ENCODE measurements around the gene MYRFL. TPM values are rescaled to one million over a fixed set of nuclear protein-coding genes. Genes with fewer than 3 reads are reported as not detected.
A peak's percentile ranks its signal among the peaks of the same experiment; 100 is the strongest.

Gene MYRFL
- total and polyA plus RNA-seq, 9 donors: 0.21 to 0.94 (median 0.41) TPM

GRCh38 chr12:69886715-69887114, 61.7 kb downstream of the MYRFL start:
- no peaks in the 10 kb centered on the region for H3K36me3 ChIP-seq (ENCODE audit: control insufficient read depth, insufficient read depth, low read length)
- no peaks in the 10 kb centered on the region for H3K27me3 ChIP-seq (ENCODE audit: control insufficient read depth, insufficient read depth, low read length)

GRCh38 chr12:69888901-69889300, 63.9 kb downstream of the MYRFL start:
- no peak for DNase-seq
- WGBS (ENCODE audit: insufficient coverage): no CpG with 5 or more reads among the region's 1 CpG
- Histone ChIP-seq H3K9me3 (replicated peaks; ENCODE audit: control insufficient read depth, low read depth, low read length) (no peaks in the 10 kb centered on the region), H3K27me3 (ENCODE audit: control insufficient read depth, insufficient read depth, low read length) (no peaks in the 10 kb centered on the region), H3K36me3 (ENCODE audit: control insufficient read depth, insufficient read depth, low read length) (no peaks in the 10 kb centered on the region), H3K4me1 (ENCODE audit: control insufficient read depth, insufficient read depth, low read length) (peaks cover 15% of the 10 kb centered on the region), H3K4me3 (ENCODE audit: low read length) (no peak overlapping the region), H3K27ac (ENCODE audit: low read length) (no peak overlapping the region)

More at GRCh38 chr12:69886715-69887114, 61.7 kb downstream of the MYRFL start:
- H3K27ac ChIP-seq (ENCODE audit: low read length): no peak overlapping the region
- no peaks in the 10 kb centered on the region for H3K9me3 ChIP-seq (replicated peaks; ENCODE audit: control insufficient read depth, low read depth, low read length)
- H3K4me3 ChIP-seq (ENCODE audit: low read length): no peak overlapping the region
- 86% methylated on average over 2 of the region's 2 CpGs for WGBS (ENCODE audit: insufficient coverage)
- DNase-seq: no peak
- peaks cover 15% of the 10 kb centered on the region for H3K4me1 ChIP-seq (ENCODE audit: control insufficient read depth, insufficient read depth, low read length)

GRCh38 chr12:69894800-69895383, 69.9 kb downstream of the MYRFL start:
- H3K4me3 ChIP-seq (ENCODE audit: low read length): no peak overlapping the region
- H3K27me3 ChIP-seq (ENCODE audit: control insufficient read depth, insufficient read depth, low read length): no peaks in the 10 kb centered on the region
- no peaks in the 10 kb centered on the region for H3K9me3 ChIP-seq (replicated peaks; ENCODE audit: control insufficient read depth, low read depth, low read length)
- WGBS (ENCODE audit: insufficient coverage): 100% methylated on average over 1 of the region's 4 CpGs
- peaks cover 24% of the 10 kb centered on the region for H3K4me1 ChIP-seq (ENCODE audit: control insufficient read depth, insufficient read depth, low read length)
- no peak overlapping the region for H3K27ac ChIP-seq (ENCODE audit: low read length)
- DNase-seq: no peak
- no peaks in the 10 kb centered on the region for H3K36me3 ChIP-seq (ENCODE audit: control insufficient read depth, insufficient read depth, low read length)

- 80% methylated on average over 1 of the region's 4 CpGs for WGBS (ENCODE audit: insufficient coverage)
- peak overlapping the region; percentile 85 for H3K27ac ChIP-seq (ENCODE audit: low read length)
- no peaks in the 10 kb centered on the region for H3K36me3 ChIP-seq (ENCODE audit: control insufficient read depth, insufficient read depth, low read length)
- DNase-seq: no peak
- no peaks in the 10 kb centered on the region for H3K27me3 ChIP-seq (ENCODE audit: control insufficient read depth, insufficient read depth, low read length)
- no peak overlapping the region for H3K4me3 ChIP-seq (ENCODE audit: low read length)
- H3K9me3 ChIP-seq (replicated peaks; ENCODE audit: control insufficient read depth, low read depth, low read length): no peaks in the 10 kb centered on the region
- peaks cover 22% of the 10 kb centered on the region for H3K4me1 ChIP-seq (ENCODE audit: control insufficient read depth, insufficient read depth, low read length)
These were observed 71.8 kb downstream of the MYRFL start for GRCh38 chr12:69896653-69897381.

- DNase-seq: peak; percentile 96
- 60% methylated on average over 1 of the region's 1 CpG for WGBS (ENCODE audit: insufficient coverage)
- H3K27ac ChIP-seq (ENCODE audit: low read length): peak overlapping the region; percentile 85
These were observed 72.7 kb downstream of the MYRFL start for GRCh38 chr12:69897744-69898143.

GRCh38 chr12:69898236-69898635, 73.2 kb downstream of the MYRFL start:
- Histone ChIP-seq H3K27ac (ENCODE audit: low read length) (peak overlapping the region; percentile 85), H3K9me3 (replicated peaks; ENCODE audit: control insufficient read depth, low read depth, low read length) (no peaks in the 10 kb centered on the region), H3K4me3 (ENCODE audit: low read length) (no peak overlapping the region), H3K4me1 (ENCODE audit: control insufficient read depth, insufficient read depth, low read length) (peaks cover 22% of the 10 kb centered on the region), H3K27me3 (ENCODE audit: control insufficient read depth, insufficient read depth, low read length) (no peaks in the 10 kb centered on the region), H3K36me3 (ENCODE audit: control insufficient read depth, insufficient read depth, low read length) (no peaks in the 10 kb centered on the region)
- DNase-seq: no peak
- WGBS (ENCODE audit: insufficient coverage): 75% methylated on average over 2 of the region's 3 CpGs

More at GRCh38 chr12:69897744-69898143, 72.7 kb downstream of the MYRFL start:
- no peaks in the 10 kb centered on the region for H3K36me3 ChIP-seq (ENCODE audit: control insufficient read depth, insufficient read depth, low read length)
- H3K27me3 ChIP-seq (ENCODE audit: control insufficient read depth, insufficient read depth, low read length): no peaks in the 10 kb centered on the region
- H3K4me1 ChIP-seq (ENCODE audit: control insufficient read depth, insufficient read depth, low read length): peaks cover 22% of the 10 kb centered on the region
- no peaks in the 10 kb centered on the region for H3K9me3 ChIP-seq (replicated peaks; ENCODE audit: control insufficient read depth, low read depth, low read length)
- H3K4me3 ChIP-seq (ENCODE audit: low read length): no peak overlapping the region

GRCh38 chr12:69900720-69901131, 75.7 kb downstream of the MYRFL start:
- peak; percentile 96 for DNase-seq
- Histone ChIP-seq H3K9me3 (replicated peaks; ENCODE audit: control insufficient read depth, low read depth, low read length) (no peaks in the 10 kb centered on the region), H3K27me3 (ENCODE audit: control insufficient read depth, insufficient read depth, low read length) (no peaks in the 10 kb centered on the region), H3K4me3 (ENCODE audit: low read length) (no peak overlapping the region), H3K4me1 (ENCODE audit: control insufficient read depth, insufficient read depth, low read length) (peaks cover 32% of the 10 kb centered on the region), H3K36me3 (ENCODE audit: control insufficient read depth, insufficient read depth, low read length) (no peaks in the 10 kb centered on the region), H3K27ac (ENCODE audit: low read length) (peak overlapping the region; percentile 56)
- no CpG with 5 or more reads among the region's 4 CpGs for WGBS (ENCODE audit: insufficient coverage)

GRCh38 chr12:69901221-69901905, 76.3 kb downstream of the MYRFL start:
- Histone ChIP-seq H3K36me3 (ENCODE audit: control insufficient read depth, insufficient read depth, low read length) (no peaks in the 10 kb centered on the region), H3K27me3 (ENCODE audit: control insufficient read depth, insufficient read depth, low read length) (no peaks in the 10 kb centered on the region), H3K27ac (ENCODE audit: low read length) (peak overlapping the region; percentile 56), H3K4me1 (ENCODE audit: control insufficient read depth, insufficient read depth, low read length) (peaks cover 36% of the 10 kb centered on the region), H3K4me3 (ENCODE audit: low read length) (no peak overlapping the region), H3K9me3 (replicated peaks; ENCODE audit: control insufficient read depth, low read depth, low read length) (no peaks in the 10 kb centered on the region)
- DNase-seq: peak; percentile 91

GRCh38 chr12:69903548-69903947, 78.5 kb downstream of the MYRFL start:
- DNase-seq: no peak
- Histone ChIP-seq H3K4me3 (ENCODE audit: low read length) (no peak overlapping the region), H3K27ac (ENCODE audit: low read length) (peak overlapping the region; percentile 75), H3K27me3 (ENCODE audit: control insufficient read depth, insufficient read depth, low read length) (no peaks in the 10 kb centered on the region), H3K36me3 (ENCODE audit: control insufficient read depth, insufficient read depth, low read length) (no peaks in the 10 kb centered on the region), H3K4me1 (ENCODE audit: control insufficient read depth, insufficient read depth, low read length) (peaks cover 23% of the 10 kb centered on the region), H3K9me3 (replicated peaks; ENCODE audit: control insufficient read depth, low read depth, low read length) (no peaks in the 10 kb centered on the region)
- WGBS (ENCODE audit: insufficient coverage): 87% methylated on average over 7 of the region's 8 CpGs

GRCh38 chr12:69904777-69905176, 79.8 kb downstream of the MYRFL start:
- no peaks in the 10 kb centered on the region for H3K36me3 ChIP-seq (ENCODE audit: control insufficient read depth, insufficient read depth, low read length)
- peaks cover 20% of the 10 kb centered on the region for H3K4me1 ChIP-seq (ENCODE audit: control insufficient read depth, insufficient read depth, low read length)
- H3K4me3 ChIP-seq (ENCODE audit: low read length): no peak overlapping the region
- H3K27me3 ChIP-seq (ENCODE audit: control insufficient read depth, insufficient read depth, low read length): no peaks in the 10 kb centered on the region
- H3K9me3 ChIP-seq (replicated peaks; ENCODE audit: control insufficient read depth, low read depth, low read length): no peaks in the 10 kb centered on the region
- peak; percentile 77 for DNase-seq
- peak overlapping the region; percentile 75 for H3K27ac ChIP-seq (ENCODE audit: low read length)
- WGBS (ENCODE audit: insufficient coverage): no CpG with 5 or more reads among the region's 1 CpG
